Activated T-helper 17 cell treated with anti-CD3 and anti-CD28 coated beads, Interleukin-2, amount 50 U/mL, for 72 hours (primary cell): ENCODE results near the gene TAS2R3. TPM values are rescaled to one million over a fixed set of nuclear protein-coding genes. Genes with fewer than 3 reads are reported as not detected.
"Not testable (repeated sequence)": the region's sequence is repeated elsewhere in the genome, so short reads cannot be mapped to it uniquely, and the experiment has no call there.

Source experiments
- ATAC-seq: fragments of 150-1000 bp; cut with Tn5 transposase; replicated peaks from 2 replicates; pipeline ENCODE4 v1.10.0; 2021; ENCODE audit warnings: mild to moderate bottlenecking, moderate library complexity
- H3K27ac Mint-ChIP-seq: one replicate; pipeline ENCODE4 v1.8.0; 2022; ENCODE audit warnings: mixed read lengths
- H3K27me3 Mint-ChIP-seq: one replicate; pipeline ENCODE4 v1.8.0; 2022; ENCODE audit warnings: mixed read lengths
- H3K36me3 Mint-ChIP-seq: one replicate; pipeline ENCODE4 v1.8.0; 2022; ENCODE audit warnings: low read depth, mild to moderate bottlenecking, mixed read lengths
- H3K4me1 Mint-ChIP-seq: one replicate; pipeline ENCODE4 v1.8.0; 2022; ENCODE audit warnings: mixed read lengths
- H3K4me3 Mint-ChIP-seq: one replicate; pipeline ENCODE4 v1.8.0; 2022; ENCODE audit warnings: mild to moderate bottlenecking, mixed read lengths
- H3K9me3 Mint-ChIP-seq: one replicate; pipeline ENCODE4 v1.8.0; 2022; ENCODE audit warnings: mixed read lengths
- total RNA-seq, 2 donors: library from RNA; stranded (reverse); gene quantifications; one replicate each; pipeline ENCODE4 v1.2.3, GENCODE V29; 2022

The TAS2R3 gene
- total RNA-seq, 2 donors from 2014 or later: 1.4 to 3.8 TPM

DNA sequence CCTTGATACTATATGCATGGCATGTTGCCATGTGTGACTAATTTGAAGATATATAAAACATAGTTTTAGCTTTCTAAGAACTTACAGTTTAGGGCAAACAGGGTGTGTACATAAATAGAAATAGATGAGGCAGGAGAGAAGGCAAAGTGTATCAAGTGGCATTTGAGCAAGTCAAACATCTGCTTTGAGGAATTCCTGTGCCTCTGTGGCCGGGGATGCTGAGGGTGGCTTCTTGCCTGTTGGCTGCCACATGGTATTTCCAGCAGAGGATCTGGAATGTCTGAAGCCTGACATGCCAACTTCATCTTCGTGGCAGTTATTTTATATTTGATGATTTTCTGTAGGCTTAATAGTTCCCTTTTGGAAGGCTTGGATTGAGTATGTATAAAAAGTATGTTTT, 19.8 kb upstream of the TAS2R3 start:
- H3K27me3 Mint-ChIP-seq: no peaks in the 10 kb centered on the region
- no peaks in the 10 kb centered on the region for H3K9me3 Mint-ChIP-seq
- peaks cover 28% of the 10 kb centered on the region for H3K4me1 Mint-ChIP-seq
- H3K27ac Mint-ChIP-seq: peak overlapping the region; percentile 32
- ATAC-seq: no peak
- H3K36me3 Mint-ChIP-seq: peaks cover 99% of the 10 kb centered on the region
- H3K4me3 Mint-ChIP-seq: no peak overlapping the region

DNA sequence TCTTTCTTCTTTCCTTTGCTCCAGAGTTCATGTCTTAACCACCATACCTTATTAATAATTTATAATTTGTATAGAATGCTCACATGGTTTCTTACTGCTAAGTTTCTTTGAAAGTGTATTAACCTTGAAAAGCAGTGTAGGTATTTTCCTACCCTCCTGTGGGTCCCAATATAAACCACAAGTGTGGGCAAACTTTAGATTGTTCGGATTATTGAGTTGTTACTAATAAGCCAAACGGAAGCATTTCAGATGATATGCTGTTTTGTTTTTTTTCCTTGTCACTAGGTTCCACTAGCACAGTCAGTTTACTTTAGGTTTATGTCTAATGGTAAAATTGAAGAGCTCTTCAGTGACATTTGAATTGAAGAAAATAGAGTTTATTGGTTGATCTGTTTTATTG, 15.5 kb upstream of the TAS2R3 start:
- peaks cover 5% of the 10 kb centered on the region for H3K4me1 Mint-ChIP-seq
- H3K36me3 Mint-ChIP-seq: peaks cover 99% of the 10 kb centered on the region
- no peak overlapping the region for H3K27ac Mint-ChIP-seq
- peaks cover 13% of the 10 kb centered on the region for H3K9me3 Mint-ChIP-seq
- no peaks in the 10 kb centered on the region for H3K27me3 Mint-ChIP-seq
- no peak overlapping the region for H3K4me3 Mint-ChIP-seq
- ATAC-seq: no peak

DNA sequence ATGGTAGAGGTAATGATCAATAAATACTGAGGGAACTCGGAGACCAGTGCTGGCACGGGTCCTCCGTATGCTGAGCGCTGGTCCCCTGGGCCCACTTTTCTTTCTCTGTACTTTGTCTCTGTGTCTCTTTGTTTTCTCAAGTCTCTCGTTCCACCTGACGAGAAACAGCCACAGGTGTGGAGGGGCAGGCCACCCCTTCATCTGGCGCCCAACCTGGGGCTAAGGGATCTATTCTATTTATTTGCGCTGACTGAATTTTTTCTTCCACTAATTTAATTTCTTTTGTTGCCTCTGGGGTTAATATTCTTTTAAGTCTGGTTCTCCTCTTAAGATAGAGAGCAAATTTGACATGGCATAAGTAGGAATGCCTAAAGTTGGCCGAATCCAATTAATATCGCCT, 12.0 kb upstream of the TAS2R3 start:
- not testable (repeated sequence) for H3K4me3 Mint-ChIP-seq, ATAC-seq, H3K27me3 Mint-ChIP-seq, H3K4me1 Mint-ChIP-seq, H3K27ac Mint-ChIP-seq
- H3K9me3 Mint-ChIP-seq: peaks cover 13% of the 10 kb centered on the region
- peaks cover 99% of the 10 kb centered on the region for H3K36me3 Mint-ChIP-seq

DNA sequence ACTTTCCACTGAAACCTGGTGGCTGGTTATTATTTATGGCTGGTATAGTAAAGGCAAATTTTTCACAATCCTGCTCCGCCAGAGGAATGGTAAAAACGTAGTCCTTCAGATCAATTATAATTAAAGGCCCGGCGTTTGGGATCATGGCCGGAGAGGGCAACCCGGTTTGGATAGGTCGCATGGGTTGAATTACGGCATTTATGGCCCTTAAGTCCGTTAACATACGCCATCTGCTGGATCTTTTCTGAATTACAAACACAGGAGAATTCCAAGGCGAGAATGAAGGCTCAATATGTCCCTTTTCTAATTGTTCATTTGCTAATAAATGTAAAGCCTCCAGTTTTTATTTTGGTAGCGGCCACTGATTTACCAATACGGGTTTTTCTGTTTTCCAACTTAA, 11.3 kb upstream of the TAS2R3 start:
- H3K36me3 Mint-ChIP-seq: peaks cover 100% of the 10 kb centered on the region
- H3K27me3 Mint-ChIP-seq: no peaks in the 10 kb centered on the region
- H3K9me3 Mint-ChIP-seq: peaks cover 13% of the 10 kb centered on the region
- peaks cover 3% of the 10 kb centered on the region for H3K4me1 Mint-ChIP-seq
- no peak overlapping the region for H3K27ac Mint-ChIP-seq
- no peak overlapping the region for H3K4me3 Mint-ChIP-seq
- ATAC-seq: no peak

DNA sequence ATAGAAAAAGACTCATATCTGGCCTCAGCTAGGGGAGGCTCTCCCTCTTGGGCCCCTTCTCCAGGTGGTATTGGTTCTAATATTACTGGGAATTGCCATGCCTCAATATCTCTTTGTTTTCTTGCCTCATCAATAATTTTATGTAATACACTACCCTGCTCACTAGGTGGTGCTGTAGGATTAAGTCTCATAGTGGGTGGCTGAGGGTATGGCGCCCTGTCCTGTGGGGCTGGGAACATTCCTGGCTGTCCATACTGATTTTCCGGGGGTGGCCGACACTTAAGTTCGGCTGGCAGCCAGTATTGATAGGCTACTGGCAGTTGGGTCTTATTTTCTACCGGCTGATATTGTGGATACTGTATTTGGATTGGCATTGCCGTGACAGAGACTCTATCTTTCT, 9.0 kb upstream of the TAS2R3 start:
- H3K4me3 Mint-ChIP-seq: no peak overlapping the region
- no peaks in the 10 kb centered on the region for H3K27me3 Mint-ChIP-seq
- ATAC-seq: no peak
- H3K36me3 Mint-ChIP-seq: peaks cover 100% of the 10 kb centered on the region
- peaks cover 13% of the 10 kb centered on the region for H3K9me3 Mint-ChIP-seq
- H3K4me1 Mint-ChIP-seq: peaks cover 3% of the 10 kb centered on the region
- no peak overlapping the region for H3K27ac Mint-ChIP-seq

DNA sequence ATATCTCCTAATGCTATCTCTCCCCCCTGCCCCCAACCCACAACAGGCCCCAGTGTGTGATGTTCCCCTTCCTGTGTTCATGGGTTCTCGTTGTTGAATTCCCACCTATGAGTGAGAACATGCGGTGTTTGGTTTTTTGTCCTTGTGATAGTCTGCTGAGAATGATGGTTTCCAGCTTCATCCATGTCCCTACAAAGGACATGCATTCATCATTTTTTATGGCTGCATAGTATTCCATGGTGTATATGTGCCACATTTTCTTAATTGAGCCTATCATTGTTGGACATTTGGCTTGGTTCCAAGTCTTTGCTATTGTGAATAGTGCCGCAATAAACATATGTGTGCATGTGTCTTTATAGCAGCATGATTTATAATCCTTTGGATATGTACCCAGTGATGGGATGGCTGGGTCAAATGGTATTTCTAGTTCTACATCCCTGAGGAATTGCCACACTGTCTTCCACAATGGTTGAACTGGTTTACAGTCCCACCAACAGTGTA, 6.2 kb downstream of the TAS2R3 start:
- H3K27ac Mint-ChIP-seq, ATAC-seq, H3K27me3 Mint-ChIP-seq, H3K4me1 Mint-ChIP-seq, H3K9me3 Mint-ChIP-seq, H3K4me3 Mint-ChIP-seq: not testable (repeated sequence)
- peaks cover 31% of the 10 kb centered on the region for H3K36me3 Mint-ChIP-seq

DNA sequence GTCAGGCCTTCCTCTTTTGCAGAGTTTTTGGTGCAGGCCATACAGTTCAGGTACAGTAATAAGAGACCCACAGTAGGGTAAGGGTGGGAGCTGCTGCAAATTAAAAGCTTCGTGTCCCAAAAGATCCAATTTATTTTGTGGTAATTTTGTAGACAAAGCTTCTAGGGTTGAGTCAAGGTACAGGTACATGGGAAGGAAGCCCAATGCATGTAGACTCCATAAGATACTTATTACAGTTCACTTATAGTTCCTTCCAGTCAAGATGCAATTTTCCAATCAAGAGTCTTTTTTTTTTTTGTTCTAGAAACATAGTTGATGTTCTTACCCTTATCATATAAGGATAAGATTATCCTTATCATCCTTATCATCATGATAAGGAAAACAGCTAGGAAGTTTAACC, 12.5 kb downstream of the TAS2R3 start, which contains the start of gene TAS2R4:
TSS of gene TAS2R4 (plus strand) at position 301 of the 400 bp plus-strand sequence. CDS start 1,815 bp downstream, outside the sequence.
- H3K4me1 Mint-ChIP-seq: no peaks in the 10 kb centered on the region
- H3K27me3 Mint-ChIP-seq: no peaks in the 10 kb centered on the region
- H3K27ac Mint-ChIP-seq: no peak within 1 kb of the TSS
- H3K9me3 Mint-ChIP-seq: no peaks in the 10 kb centered on the region
- H3K4me3 Mint-ChIP-seq: no peak within 1 kb of the TSS
- ATAC-seq: no peak
- H3K36me3 Mint-ChIP-seq: peaks cover 75% of the 10 kb centered on the region

DNA sequence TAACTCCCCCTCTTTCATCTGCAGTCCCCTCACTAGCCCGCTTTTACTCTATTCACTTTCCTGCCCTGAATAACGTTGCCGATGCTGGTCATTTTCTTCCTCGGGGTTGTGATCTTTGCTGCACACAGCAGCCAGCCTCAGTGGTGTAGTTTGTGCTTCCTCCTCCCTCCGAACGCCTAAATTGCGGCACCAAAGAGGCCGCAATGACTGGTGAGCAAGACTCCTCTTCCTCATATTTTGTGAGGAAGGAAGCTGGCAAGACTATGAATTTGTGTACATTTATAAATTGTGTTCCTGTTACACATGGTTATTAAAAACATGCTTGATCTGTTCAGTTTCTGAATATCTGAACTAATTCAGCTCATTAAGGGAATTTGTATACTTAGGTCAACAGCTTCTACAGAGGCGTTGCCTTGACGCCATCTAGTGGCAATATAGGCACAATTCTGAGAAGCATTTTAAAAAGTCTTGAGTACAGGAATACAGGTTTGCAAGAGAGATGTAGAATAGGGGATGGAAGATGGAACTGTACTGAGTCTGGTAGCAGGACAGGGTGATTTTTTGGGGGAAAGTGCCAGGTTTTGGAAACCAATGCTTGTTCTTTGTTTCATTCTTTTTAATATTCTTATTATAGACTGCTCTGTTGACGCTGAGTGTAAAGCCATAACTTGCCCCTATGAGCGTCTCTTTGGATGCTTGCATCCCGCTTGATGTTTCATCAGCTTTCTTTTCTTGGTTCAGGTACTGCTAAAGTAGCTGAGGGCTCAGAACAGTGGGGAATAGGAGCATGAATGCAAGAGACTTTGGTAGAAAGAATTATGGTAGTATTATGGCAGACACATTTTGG, 22.0 kb downstream of the TAS2R3 start:
- peak; percentile 52 for ATAC-seq
- Mint-ChIP-seq H3K36me3 (peaks cover 30% of the 10 kb centered on the region), H3K9me3 (no peaks in the 10 kb centered on the region), H3K27me3 (no peaks in the 10 kb centered on the region), H3K4me1 (no peaks in the 10 kb centered on the region), H3K27ac (no peak overlapping the region), H3K4me3 (no peak overlapping the region)

DNA sequence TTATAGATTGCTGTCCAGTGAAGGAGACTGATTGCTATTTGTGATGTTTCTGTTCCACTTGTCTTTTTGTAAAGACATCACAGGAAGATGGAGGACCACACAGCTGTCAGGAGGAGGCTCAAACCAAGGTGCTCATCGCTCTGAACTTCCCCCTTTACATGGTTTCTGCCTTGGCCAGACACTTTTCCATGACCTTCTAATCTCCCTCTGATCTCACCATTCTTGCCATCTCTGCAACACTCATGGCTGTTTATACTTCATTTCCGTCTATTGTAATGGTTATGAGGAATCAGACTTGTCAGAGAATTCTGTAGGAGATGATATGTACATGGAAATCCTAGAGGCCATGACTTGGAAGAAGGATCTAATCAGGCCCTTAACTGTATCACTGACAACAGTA, 24.4 kb downstream of the TAS2R3 start:
- Mint-ChIP-seq H3K4me1 (no peaks in the 10 kb centered on the region), H3K27me3 (no peaks in the 10 kb centered on the region), H3K36me3 (peaks cover 41% of the 10 kb centered on the region), H3K27ac (peak overlapping the region; percentile 40), H3K9me3 (no peaks in the 10 kb centered on the region), H3K4me3 (no peak overlapping the region)
- ATAC-seq: no peak

DNA sequence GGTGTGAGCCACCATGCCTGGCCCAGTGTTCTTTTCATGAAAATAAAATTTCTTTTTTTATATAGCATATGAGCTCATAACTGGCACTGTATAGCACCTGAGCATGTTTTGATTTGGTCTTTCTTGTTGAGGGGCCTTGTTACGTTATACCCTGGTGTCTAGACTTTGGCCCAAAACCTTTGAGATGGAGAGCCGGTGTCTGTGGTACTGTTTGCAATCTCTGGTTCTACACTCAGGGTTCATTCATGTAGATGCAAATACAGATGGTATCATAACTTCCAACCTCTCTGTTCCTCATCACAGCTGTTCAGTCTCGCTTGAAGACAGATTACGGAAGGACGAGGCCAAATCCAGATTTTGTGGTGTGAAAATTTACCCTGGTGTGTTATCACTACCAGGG, 26.0 kb downstream of the TAS2R3 start, which contains the start of gene TAS2R5:
TSS of gene TAS2R5 (plus strand) at position 301 of the 400 bp plus-strand sequence. CDS start 145 bp downstream, outside the sequence.
- Mint-ChIP-seq H3K4me3 (no peak within 1 kb of the TSS), H3K27ac (no peak within 1 kb of the TSS), H3K27me3 (no peaks in the 10 kb centered on the region), H3K9me3 (no peaks in the 10 kb centered on the region), H3K36me3 (peaks cover 49% of the 10 kb centered on the region), H3K4me1 (no peaks in the 10 kb centered on the region)
- ATAC-seq: no peak

DNA sequence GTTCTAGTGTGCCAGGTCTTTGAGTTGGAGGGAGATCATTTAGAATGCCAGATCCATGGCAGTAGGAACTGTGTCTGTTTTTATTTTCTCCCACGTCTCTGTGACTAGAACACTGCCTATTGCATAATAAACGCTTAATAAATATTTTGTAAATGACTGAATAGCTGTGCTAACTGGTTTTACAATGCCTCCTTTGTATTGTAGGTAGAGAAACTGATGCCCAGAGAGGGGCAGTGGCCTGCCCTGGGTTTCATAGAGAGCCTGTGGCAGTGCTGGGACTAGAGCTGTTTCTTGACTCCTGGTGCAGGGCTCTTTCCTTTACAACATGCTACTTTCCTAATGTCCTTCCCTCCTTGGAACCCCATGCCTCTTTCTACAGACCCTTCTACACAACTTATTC, 28.6 kb downstream of the TAS2R3 start:
- H3K9me3 Mint-ChIP-seq: no peaks in the 10 kb centered on the region
- H3K27me3 Mint-ChIP-seq: no peaks in the 10 kb centered on the region
- no peaks in the 10 kb centered on the region for H3K4me1 Mint-ChIP-seq
- H3K27ac Mint-ChIP-seq: no peak overlapping the region
- H3K36me3 Mint-ChIP-seq: peaks cover 49% of the 10 kb centered on the region
- H3K4me3 Mint-ChIP-seq: no peak overlapping the region
- ATAC-seq: no peak

Other genes with a start within 250 kb of the TAS2R3 start
- 10 to 100 TPM; 32.7 to 33.9 TPM for gene AGK, start 212.7 kb upstream of the TAS2R3 start, total RNA-seq
- 10 to 100 TPM; 19.5 to 36.1 TPM for gene DENND11, start 61.9 kb upstream of the TAS2R3 start, total RNA-seq
- gene WEE2, start 55.7 kb upstream of the TAS2R3 start, total RNA-seq: under 1 TPM in 1 of 2 donors, not detected in 1; 0.13 TPM
- gene SSBP1, start 25.7 kb upstream of the TAS2R3 start, total RNA-seq: 100 to 1,000 TPM; 139 to 213 TPM
- gene TAS2R4, start 12.6 kb downstream of the TAS2R3 start, total RNA-seq: 1 to 10 TPM; 1.3 to 2.8 TPM
- gene TAS2R5, start 26.1 kb downstream of the TAS2R3 start, total RNA-seq: 1 to 10 TPM; 1.1 to 2.4 TPM
- not detected for gene PRSS37, start 77.4 kb downstream of the TAS2R3 start, total RNA-seq
- gene OR9A4, start 152.3 kb downstream of the TAS2R3 start, total RNA-seq: under 1 TPM in 1 of 2 donors, not detected in 1; 0.58 TPM
- gene CLEC5A, start 182.9 kb downstream of the TAS2R3 start, total RNA-seq: not detected
- not detected for gene TAS2R38, start 209.7 kb downstream of the TAS2R3 start, total RNA-seq
- 1 to 10 TPM in 1 of 2 donors, under 1 TPM in 1; 0.06 to 1.4 TPM for gene MGAM, start 231.8 kb downstream of the TAS2R3 start, total RNA-seq